Measurements from ENCODE around the gene COQ2.

- TF ChIP-seq, protein P1, sequence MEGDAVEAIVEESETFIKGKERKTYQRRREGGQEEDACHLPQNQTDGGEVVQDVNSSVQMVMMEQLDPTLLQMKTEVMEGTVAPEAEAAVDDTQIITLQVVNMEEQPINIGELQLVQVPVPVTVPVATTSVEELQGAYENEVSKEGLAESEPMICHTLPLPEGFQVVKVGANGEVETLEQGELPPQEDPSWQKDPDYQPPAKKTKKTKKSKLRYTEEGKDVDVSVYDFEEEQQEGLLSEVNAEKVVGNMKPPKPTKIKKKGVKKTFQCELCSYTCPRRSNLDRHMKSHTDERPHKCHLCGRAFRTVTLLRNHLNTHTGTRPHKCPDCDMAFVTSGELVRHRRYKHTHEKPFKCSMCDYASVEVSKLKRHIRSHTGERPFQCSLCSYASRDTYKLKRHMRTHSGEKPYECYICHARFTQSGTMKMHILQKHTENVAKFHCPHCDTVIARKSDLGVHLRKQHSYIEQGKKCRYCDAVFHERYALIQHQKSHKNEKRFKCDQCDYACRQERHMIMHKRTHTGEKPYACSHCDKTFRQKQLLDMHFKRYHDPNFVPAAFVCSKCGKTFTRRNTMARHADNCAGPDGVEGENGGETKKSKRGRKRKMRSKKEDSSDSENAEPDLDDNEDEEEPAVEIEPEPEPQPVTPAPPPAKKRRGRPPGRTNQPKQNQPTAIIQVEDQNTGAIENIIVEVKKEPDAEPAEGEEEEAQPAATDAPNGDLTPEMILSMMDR (conservative IDR thresholded peaks at IDR 0.05 in 1 of 2, IDR thresholded peaks at IDR 0.05 in 1 of 2; ENCODE audit: extremely low read depth in 1 of 2, insufficient read depth in 1 of 2, low read depth in 1 of 2, low read length in 2 of 2): no peak
- no peak for TF ChIP-seq EZH2 (IDR thresholded peaks at IDR 0.05; ENCODE audit: borderline replicate concordance, low read length)
Observed at GRCh38 chr4:83259586-83259985, 25.0 kb downstream of the COQ2 start.

All from mammary epithelial cell (primary cell).